Naive B cell (primary cell): ENCODE results near the gene SPEG. TPM values are rescaled to one million over a fixed set of nuclear protein-coding genes. Genes with fewer than 3 reads are reported as not detected.
A peak's percentile ranks its signal among the peaks of the same experiment; 100 is the strongest.
"Not testable (repeated sequence)": the region's sequence is repeated elsewhere in the genome, so short reads cannot be mapped to it uniquely, and the experiment has no call there.

Source experiments
- ATAC-seq, 2 donors: fragments of 150-1000 bp; cut with Tn5 transposase; 2 replicates each; pipeline ENCODE4 v1.10.0; 2021; ENCODE audit warnings: low read depth in 2 of 2, mild to moderate bottlenecking in 2 of 2, moderate library complexity in 2 of 2
- DNase-seq: peaks from one replicate; pipeline ENCODE4 v3.0.0; 2022
- H3K27ac Mint-ChIP-seq, 6 donors: one replicate each; pipeline ENCODE4 v1.8.0; 2020 to 2022; ENCODE audit warnings: mild to moderate bottlenecking in 6 of 6, mixed read lengths in 6 of 6, moderate library complexity in 5 of 6, inconsistent platforms in 2 of 6
- H3K27me3 Mint-ChIP-seq, 3 donors: one replicate each; pipeline ENCODE4 v1.8.0; 2021 to 2022; ENCODE audit warnings: mixed read lengths in 3 of 3, mild to moderate bottlenecking in 1 of 3
- H3K36me3 Mint-ChIP-seq, 2 donors: one replicate each; pipeline ENCODE4 v1.8.0; 2020 to 2022; ENCODE audit warnings: mixed read lengths in 2 of 2, inconsistent platforms in 1 of 2, mild to moderate bottlenecking in 1 of 2
- H3K4me1 Mint-ChIP-seq, 3 donors: one replicate each; pipeline ENCODE4 v1.8.0; 2020 to 2022; ENCODE audit warnings: mixed read lengths in 3 of 3, inconsistent platforms in 1 of 3, mild to moderate bottlenecking in 1 of 3, moderate library complexity in 1 of 3
- H3K4me3 Mint-ChIP-seq, 8 donors: one replicate each; pipeline ENCODE4 v1.8.0; 2020 to 2022; ENCODE audit warnings: mild to moderate bottlenecking in 8 of 8, mixed read lengths in 8 of 8, moderate library complexity in 8 of 8, inconsistent platforms in 2 of 8
- H3K9me3 Mint-ChIP-seq, 7 donors: one replicate each; pipeline ENCODE4 v1.8.0; 2020 to 2022; ENCODE audit warnings: mixed read lengths in 7 of 7, mild to moderate bottlenecking in 5 of 7, inconsistent platforms in 2 of 7, moderate library complexity in 1 of 7
- polyA plus RNA-seq, 6 donors: library from polyadenylated mRNA; unstranded; fragments of 300-500 nt; fragmentation: Illumina TruSeq; gene quantifications; one replicate each; pipeline ENCODE4 v1.2.3, GENCODE V29; 2021; ENCODE audit warnings: low read depth in 6 of 6

SPEG gene
- polyA plus RNA-seq, 6 donors from 2014 or later = 0.18 TPM; not detected in 5

DNA sequence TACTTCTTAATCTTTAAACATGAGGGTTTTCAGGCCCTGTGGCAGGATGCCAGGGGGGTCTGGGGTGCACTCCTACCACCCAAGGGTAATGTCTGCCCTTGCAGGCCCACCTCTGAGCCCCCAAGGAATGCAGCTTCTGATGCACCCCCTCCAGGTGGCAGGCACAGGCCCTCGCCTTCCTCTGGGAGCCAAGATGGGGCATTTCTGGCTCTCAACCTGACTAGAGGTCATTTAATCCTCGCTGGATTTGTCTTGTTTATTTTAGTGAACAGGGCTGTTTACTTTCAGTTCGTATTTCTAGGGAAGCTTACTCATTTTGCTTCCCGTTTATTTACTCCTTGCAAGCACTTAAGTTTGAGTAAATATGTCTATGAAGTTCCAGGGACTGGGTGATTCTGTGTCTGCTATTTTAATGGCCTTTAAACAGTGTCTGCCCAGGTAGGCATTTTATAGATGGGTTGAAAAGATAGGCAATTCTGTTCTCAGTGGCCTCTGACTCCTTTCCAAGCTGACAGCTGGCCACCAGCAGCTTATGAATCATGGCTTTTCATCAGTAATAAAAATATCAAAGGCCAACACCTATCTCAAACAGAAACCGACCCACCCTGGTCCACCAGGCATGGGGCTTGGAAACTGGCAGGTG is 35.8 kb upstream of the SPEG start:
- Mint-ChIP-seq H3K27ac (no peak overlapping the region), H3K4me3 (no peak overlapping the region), H3K9me3 (peaks cover 0 to 4% (median 0%) of the 10 kb centered on the region in 7 donors), H3K4me1 (no peaks in the 10 kb centered on the region), H3K36me3 (peaks cover 0 to 7% of the 10 kb centered on the region in 2 donors), H3K27me3 (peaks cover 25 to 59% (median 59%) of the 10 kb centered on the region in 3 donors)
- DNase-seq (no peak), ATAC-seq (no peak)

- peaks cover 18 to 59% (median 59%) of the 10 kb centered on the region in 3 donors for H3K27me3 Mint-ChIP-seq
- H3K36me3 Mint-ChIP-seq = no peaks in the 10 kb centered on the region
- H3K27ac Mint-ChIP-seq = no peak overlapping the region
- no peaks in the 10 kb centered on the region for H3K9me3 Mint-ChIP-seq
- no peak for DNase-seq
- ATAC-seq = no peak
- no peaks in the 10 kb centered on the region for H3K4me1 Mint-ChIP-seq
- no peak overlapping the region for H3K4me3 Mint-ChIP-seq
Observed at GRCh38 chr2:219399716-219400478, 34.7 kb upstream of the SPEG start.

- ATAC-seq (no peak), DNase-seq (no peak)
- no peak overlapping the region for H3K27ac Mint-ChIP-seq
- no peaks in the 10 kb centered on the region for H3K4me1 Mint-ChIP-seq
- peaks cover 14 to 58% (median 57%) of the 10 kb centered on the region in 3 donors for H3K27me3 Mint-ChIP-seq
- H3K4me3 Mint-ChIP-seq = no peak overlapping the region
- H3K36me3 Mint-ChIP-seq = no peaks in the 10 kb centered on the region
- no peaks in the 10 kb centered on the region for H3K9me3 Mint-ChIP-seq
Observed at GRCh38 chr2:219400562-219400961, 34.1 kb upstream of the SPEG start.

DNA sequence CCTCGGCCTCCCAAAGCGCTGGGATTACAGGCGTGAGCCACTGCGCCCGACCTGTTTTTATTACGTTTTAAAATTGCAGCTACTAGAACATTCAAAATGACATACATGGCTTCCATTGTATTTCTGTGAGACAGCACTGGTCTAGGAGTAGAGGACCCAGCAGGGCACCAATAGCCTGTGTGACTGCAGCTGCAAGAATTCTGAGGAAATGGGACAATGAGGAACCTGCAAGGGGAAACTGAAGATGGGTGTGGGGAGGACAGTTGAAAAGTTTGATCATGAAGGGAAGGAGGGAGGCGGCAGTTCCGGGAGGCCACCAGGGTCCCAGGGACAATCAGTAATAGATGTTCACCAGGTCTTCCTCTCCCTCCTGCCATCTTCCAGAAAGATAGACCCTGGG is 33.0 kb upstream of the SPEG start:
- H3K4me1 Mint-ChIP-seq = no peaks in the 10 kb centered on the region
- H3K27me3 Mint-ChIP-seq = peaks cover 13 to 54% (median 54%) of the 10 kb centered on the region in 3 donors
- H3K4me3 Mint-ChIP-seq = no peak overlapping the region
- no peak for ATAC-seq
- DNase-seq = no peak
- H3K36me3 Mint-ChIP-seq = no peaks in the 10 kb centered on the region
- no peak overlapping the region for H3K27ac Mint-ChIP-seq
- H3K9me3 Mint-ChIP-seq = no peaks in the 10 kb centered on the region

DNA sequence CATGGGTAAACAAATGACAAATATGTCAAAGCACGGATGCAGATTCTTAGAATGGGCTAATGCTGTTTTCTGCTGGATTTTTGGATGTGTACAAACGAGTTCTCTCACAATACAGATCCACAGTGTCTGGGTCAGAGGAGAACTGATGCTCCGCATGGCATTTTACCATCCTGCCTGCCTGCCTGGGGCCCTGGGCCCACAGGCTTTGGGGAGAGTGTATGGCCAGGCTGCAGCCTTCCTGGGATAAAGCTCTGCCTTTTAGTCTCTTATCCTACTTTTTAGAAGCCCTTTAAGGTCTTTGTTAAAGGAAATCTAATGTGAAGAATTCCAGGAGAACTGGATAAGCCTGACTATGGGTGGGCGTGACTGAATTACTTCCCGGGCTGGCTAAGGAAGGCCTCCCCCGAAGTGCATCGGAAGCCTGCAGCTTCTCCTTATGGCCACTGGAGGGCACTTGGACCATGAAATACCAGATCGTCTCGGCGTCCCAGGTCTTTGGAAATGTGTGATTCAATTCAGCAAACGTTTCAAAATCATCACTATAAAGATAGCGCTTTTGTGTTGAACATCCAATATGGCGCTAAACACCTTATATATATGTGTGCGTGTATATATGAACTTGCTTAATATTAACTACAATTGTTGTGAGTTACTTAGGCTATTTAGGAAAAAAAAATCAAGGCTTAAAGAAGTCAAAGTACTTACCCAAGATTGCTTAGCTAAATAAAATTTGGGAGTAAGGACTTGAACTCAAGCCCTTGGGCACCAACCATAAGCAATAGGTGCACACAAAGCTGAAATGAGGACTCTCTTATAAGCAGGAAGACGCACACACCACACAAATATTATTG is 31.8 kb upstream of the SPEG start:
- H3K4me3 Mint-ChIP-seq = no peak overlapping the region
- peak; percentile 81 to 90 for ATAC-seq
- no peaks in the 10 kb centered on the region for H3K9me3 Mint-ChIP-seq
- DNase-seq = peak; percentile 46
- H3K4me1 Mint-ChIP-seq = no peaks in the 10 kb centered on the region
- no peaks in the 10 kb centered on the region for H3K36me3 Mint-ChIP-seq
- H3K27me3 Mint-ChIP-seq = peaks cover 9 to 57% (median 55%) of the 10 kb centered on the region in 3 donors
- H3K27ac Mint-ChIP-seq = peak overlapping the region in 1 of 6 donors; percentile 25

DNA sequence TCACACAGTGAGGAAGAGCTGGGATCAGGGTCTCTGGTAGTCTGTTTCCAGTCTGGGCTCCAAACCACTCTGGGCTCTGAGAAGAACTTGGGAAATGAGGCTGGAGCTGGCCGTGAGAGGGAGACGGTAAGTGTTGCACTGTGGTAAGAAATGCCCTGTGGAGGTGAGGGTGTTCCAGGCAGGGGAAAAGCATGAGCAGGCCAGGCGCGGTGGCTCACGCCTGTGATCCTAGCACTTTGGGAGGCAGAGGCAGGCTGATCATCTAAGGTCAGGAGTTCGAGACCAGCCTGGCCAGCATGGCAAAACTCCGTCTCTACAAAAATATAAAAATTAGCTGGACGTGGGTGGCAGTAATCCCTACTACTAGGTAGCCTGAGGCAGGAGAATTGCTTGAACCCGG is 30.8 kb upstream of the SPEG start:
- DNase-seq (no peak), ATAC-seq (no peak)
- H3K27ac Mint-ChIP-seq = peak overlapping the region in 2 of 6 donors; percentile 1 to 61
- H3K4me1 Mint-ChIP-seq = no peaks in the 10 kb centered on the region
- peaks cover 9 to 66% (median 63%) of the 10 kb centered on the region in 3 donors for H3K27me3 Mint-ChIP-seq
- no peaks in the 10 kb centered on the region for H3K9me3 Mint-ChIP-seq
- no peaks in the 10 kb centered on the region for H3K36me3 Mint-ChIP-seq
- H3K4me3 Mint-ChIP-seq = no peak overlapping the region

DNA sequence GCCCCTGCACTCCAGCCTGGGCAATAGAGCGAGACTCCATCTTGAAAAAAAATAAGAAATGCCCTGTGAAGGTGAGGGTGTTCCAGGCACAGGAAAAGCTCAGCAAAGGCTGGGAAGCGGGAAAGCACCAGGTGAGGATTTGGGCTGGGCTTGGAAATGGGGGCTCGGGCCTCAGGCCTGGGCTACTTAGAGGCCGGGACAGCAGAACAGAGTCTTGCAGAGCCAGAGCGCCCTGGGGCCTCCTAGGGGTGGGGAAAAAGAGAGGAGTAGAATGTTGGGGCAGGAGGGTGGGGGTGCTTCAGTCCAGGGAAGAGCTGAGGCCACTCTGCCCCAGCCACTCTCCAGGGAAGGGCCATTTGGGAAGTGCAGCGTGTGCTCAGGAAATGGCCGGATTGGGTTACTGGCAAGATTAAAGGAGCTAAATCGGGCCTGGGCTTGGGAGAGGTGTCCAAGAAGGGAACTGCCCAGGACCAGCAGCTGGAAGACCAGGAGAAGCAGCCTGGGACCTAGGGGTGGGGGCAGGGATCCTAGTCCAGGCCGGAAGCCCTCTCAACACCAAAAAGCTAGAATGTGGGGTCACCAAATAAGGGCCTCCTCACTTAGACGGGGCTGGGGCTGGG is 30.2 kb upstream of the SPEG start:
- DNase-seq (no peak), ATAC-seq (no peak)
- peak overlapping the region in 1 of 8 donors; percentile 47 for H3K4me3 Mint-ChIP-seq
- H3K27me3 Mint-ChIP-seq = peaks cover 9 to 71% (median 68%) of the 10 kb centered on the region in 3 donors
- H3K27ac Mint-ChIP-seq = peak overlapping the region in 1 of 6 donors; percentile 30
- H3K36me3 Mint-ChIP-seq = no peaks in the 10 kb centered on the region
- no peaks in the 10 kb centered on the region for H3K4me1 Mint-ChIP-seq
- H3K9me3 Mint-ChIP-seq = no peaks in the 10 kb centered on the region

DNA sequence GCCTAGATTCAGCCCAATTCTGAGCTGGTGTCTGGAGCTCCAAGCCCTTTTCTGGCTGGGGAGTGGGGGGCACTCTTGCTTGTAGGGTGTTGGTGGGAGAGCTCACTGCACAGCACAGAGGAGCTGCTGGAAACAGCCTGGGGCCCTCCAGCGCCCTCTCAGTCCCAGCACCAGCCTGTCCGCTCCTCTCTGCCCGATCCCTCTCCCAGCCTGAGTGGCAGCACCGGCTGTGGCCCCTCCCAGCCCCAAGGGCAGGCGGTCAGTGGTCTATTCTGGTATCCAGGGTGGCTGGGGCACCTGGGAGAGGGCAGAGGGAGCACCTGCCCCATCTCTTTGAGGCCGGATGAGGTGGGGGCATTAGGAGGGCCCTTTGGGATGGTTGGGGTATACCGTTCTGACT is 29.7 kb upstream of the SPEG start:
- no peak overlapping the region for H3K27ac Mint-ChIP-seq
- no peak for ATAC-seq
- DNase-seq = no peak
- no peaks in the 10 kb centered on the region for H3K36me3 Mint-ChIP-seq
- H3K4me3 Mint-ChIP-seq = peak overlapping the region in 1 of 8 donors; percentile 51
- peaks cover 15 to 74% (median 71%) of the 10 kb centered on the region in 3 donors for H3K27me3 Mint-ChIP-seq
- no peaks in the 10 kb centered on the region for H3K4me1 Mint-ChIP-seq
- H3K9me3 Mint-ChIP-seq = peaks cover 0 to 6% (median 0%) of the 10 kb centered on the region in 7 donors

DNA sequence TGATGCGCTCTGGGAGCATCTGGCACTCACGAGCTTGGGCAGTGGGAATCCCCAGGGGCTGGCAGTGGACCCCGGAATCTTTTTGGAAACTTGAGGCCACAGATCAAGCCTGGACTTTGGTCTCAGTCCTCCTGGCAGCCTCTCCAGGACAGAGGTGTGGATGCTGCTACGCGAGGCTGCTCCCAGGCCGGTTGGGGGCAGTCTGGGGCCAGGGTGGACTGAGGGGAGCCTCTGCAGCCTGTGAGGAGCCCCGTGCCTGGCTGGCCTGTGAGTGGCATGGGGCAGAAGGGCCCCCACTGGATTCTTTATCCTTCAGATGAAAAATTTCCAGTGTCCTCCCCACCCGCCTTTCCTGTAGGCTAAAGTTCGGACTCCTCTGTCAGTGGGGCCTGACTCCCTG is 29.2 kb upstream of the SPEG start:
- ATAC-seq = no peak
- Mint-ChIP-seq H3K4me1 (no peaks in the 10 kb centered on the region), H3K27me3 (peaks cover 16 to 70% (median 68%) of the 10 kb centered on the region in 3 donors), H3K36me3 (no peaks in the 10 kb centered on the region), H3K27ac (no peak overlapping the region), H3K9me3 (peaks cover 0 to 6% (median 0%) of the 10 kb centered on the region in 7 donors), H3K4me3 (no peak overlapping the region)
- no peak for DNase-seq

DNA sequence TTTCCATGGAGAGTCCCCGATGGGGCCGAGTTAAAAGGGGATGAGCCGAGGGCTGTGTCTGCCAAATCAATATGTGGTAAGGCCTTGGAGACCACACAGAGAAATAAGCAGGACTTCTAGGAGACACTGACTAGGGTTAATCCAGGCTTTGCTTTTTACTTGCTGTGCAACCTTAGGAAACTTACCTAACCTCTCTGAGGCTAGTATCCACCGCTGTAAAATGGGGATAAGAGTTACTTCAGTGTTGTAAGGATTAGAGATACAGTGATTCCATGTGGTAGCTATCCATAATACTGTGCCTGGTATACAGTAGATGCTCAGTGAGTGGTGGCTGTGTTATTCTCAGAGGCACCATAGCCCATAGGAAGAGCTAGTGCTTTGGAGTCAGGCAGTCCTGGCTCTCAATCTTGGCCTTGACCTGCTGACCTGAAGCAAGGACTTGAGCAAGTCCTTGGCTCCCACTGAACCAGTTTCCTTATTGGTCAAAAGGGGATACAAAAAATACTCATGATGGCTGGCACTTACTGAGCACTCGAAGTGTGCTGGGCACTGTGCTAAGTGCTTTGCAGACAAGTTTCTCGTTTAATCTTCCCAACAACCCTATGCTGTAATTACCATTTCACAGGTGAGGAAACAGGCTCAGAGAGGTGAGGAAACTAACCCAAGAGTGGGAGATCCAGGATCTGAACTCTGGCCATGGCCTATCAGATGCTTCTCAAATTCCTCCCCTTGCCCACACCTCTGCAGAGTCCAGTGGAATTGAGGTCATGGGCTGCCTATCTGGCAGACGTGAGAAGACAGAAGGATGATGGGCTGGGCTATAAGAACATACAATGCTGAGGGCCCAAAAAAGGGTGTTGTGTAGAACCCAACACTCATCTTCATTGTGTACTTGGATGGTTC is 28.4 kb upstream of the SPEG start:
- DNase-seq (no peak), ATAC-seq (no peak)
- peak overlapping the region in 2 of 6 donors; percentile 15 to 77 for H3K27ac Mint-ChIP-seq
- no peaks in the 10 kb centered on the region for H3K4me1 Mint-ChIP-seq
- H3K27me3 Mint-ChIP-seq = peaks cover 16 to 69% (median 64%) of the 10 kb centered on the region in 3 donors
- H3K9me3 Mint-ChIP-seq = peaks cover 0 to 6% (median 0%) of the 10 kb centered on the region in 7 donors
- no peak overlapping the region for H3K4me3 Mint-ChIP-seq
- H3K36me3 Mint-ChIP-seq = no peaks in the 10 kb centered on the region

DNA sequence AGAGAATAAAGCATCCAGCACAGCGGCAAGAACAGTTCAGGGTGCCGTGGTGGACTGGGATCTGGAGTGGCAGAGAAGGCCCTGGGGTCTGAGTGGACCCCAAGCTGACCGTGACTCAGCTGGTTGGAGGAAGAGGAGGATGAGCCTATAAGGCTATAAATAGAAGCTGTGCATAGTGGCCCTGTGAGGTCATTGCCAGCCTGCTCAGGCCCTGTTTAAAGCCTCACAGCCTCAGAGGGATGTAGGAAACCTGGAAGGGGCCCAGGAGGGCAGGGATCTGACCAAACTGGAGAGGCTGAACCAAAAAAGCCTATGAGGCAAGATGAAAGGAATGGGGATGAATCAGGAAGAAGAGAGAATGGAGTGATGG is 27.8 kb upstream of the SPEG start:
- ATAC-seq (no peak), DNase-seq (no peak)
- no peaks in the 10 kb centered on the region for H3K4me1 Mint-ChIP-seq
- H3K27ac Mint-ChIP-seq = peak overlapping the region in 1 of 6 donors; percentile 77
- no peak overlapping the region for H3K4me3 Mint-ChIP-seq
- no peaks in the 10 kb centered on the region for H3K36me3 Mint-ChIP-seq
- peaks cover 16 to 64% (median 63%) of the 10 kb centered on the region in 3 donors for H3K27me3 Mint-ChIP-seq
- H3K9me3 Mint-ChIP-seq = peaks cover 0 to 9% (median 5%) of the 10 kb centered on the region in 7 donors

- H3K27me3 Mint-ChIP-seq = peaks cover 16 to 63% (median 58%) of the 10 kb centered on the region in 3 donors
Observed at GRCh38 chr2:219407343-219407742, 27.3 kb upstream of the SPEG start.

More at GRCh38 chr2:219407343-219407742, 27.3 kb upstream of the SPEG start:
- H3K36me3 Mint-ChIP-seq, H3K4me1 Mint-ChIP-seq, H3K4me3 Mint-ChIP-seq, DNase-seq, ATAC-seq, H3K27ac Mint-ChIP-seq: not testable (repeated sequence)
- peaks cover 0 to 12% (median 7%) of the 10 kb centered on the region in 7 donors for H3K9me3 Mint-ChIP-seq
